Common myeloid progenitor, CD34-positive (primary cell): Measurements from ENCODE around the gene TBXAS1.

ENCODE experiments used
- CTCF ChIA-PET: fragments of 350-600 bp; sonication (Branson Sonifier 250); formaldehyde crosslinking; loops from one replicate; lab custom pipeline; 2021; ENCODE audit warnings: antibody characterized with exemption; lab: Charles Lee
- POLR2A ChIA-PET: fragments of 350-600 bp; sonication (Branson Sonifier 250); formaldehyde crosslinking; loops from one replicate; lab custom pipeline; 2021; ENCODE audit warnings: antibody characterized with exemption; lab: Charles Lee
- DNase-seq, 3 donors: peaks; one replicate each; pipeline versions ENCODE4 v3.0.0 to v3.0.0-alpha.2; 2013
- H3K27ac ChIP-seq, 2 experiments: 1 replicate in 1 of 2; 2 replicates in 1 of 2; pipeline ENCODE4 v1.7.0; 2013; ENCODE audit warnings: inconsistent platforms in 2 of 2, low read length in 2 of 2, mild to moderate bottlenecking in 2 of 2, low read depth in 1 of 2, moderate library complexity in 1 of 2; ENCODE audit not compliant: severe bottlenecking in 2 of 2, insufficient read depth in 1 of 2, poor library complexity in 1 of 2
- H3K27me3 ChIP-seq, 5 experiments: replicated peaks in 2 of 5; 1 replicate in 3 of 5; 2 replicates in 2 of 5; pipeline versions ENCODE4 v1.6.1 to v1.7.0; 2013; ENCODE audit warnings: low read length in 4 of 5, mild to moderate bottlenecking in 2 of 5, moderate library complexity in 2 of 5, inconsistent platforms in 1 of 5; ENCODE audit not compliant: insufficient read depth in 5 of 5, control insufficient read depth in 4 of 5
- H3K36me3 ChIP-seq, 4 experiments: 1 replicate in 2 of 4; 2 replicates in 2 of 4; pipeline versions ENCODE4 v1.6.1 to v1.7.0; 2013; ENCODE audit warnings: low read length in 3 of 4, control low read depth in 1 of 4, mild to moderate bottlenecking in 1 of 4; ENCODE audit not compliant: control insufficient read depth in 4 of 4, insufficient read depth in 4 of 4
- H3K4me1 ChIP-seq, 4 experiments: 1 replicate in 3 of 4; 2 replicates in 1 of 4; pipeline versions ENCODE4 v1.6.1 to v1.7.1; 2013; ENCODE audit warnings: low read length in 3 of 4, mild to moderate bottlenecking in 3 of 4, control low read depth in 1 of 4, inconsistent platforms in 1 of 4, moderate library complexity in 1 of 4; ENCODE audit not compliant: control insufficient read depth in 4 of 4, insufficient read depth in 4 of 4; ENCODE audit errors: control extremely low read depth in 1 of 4
- H3K4me3 ChIP-seq, 7 experiments: 1 replicate in 4 of 7; 2 replicates in 3 of 7; pipeline versions ENCODE4 v1.5.1 to v1.7.0; 2013; ENCODE audit warnings: mild to moderate bottlenecking in 7 of 7, low read length in 6 of 7, moderate library complexity in 6 of 7, inconsistent platforms in 2 of 7, low read depth in 2 of 7, control low read depth in 1 of 7; ENCODE audit not compliant: insufficient read depth in 4 of 7, control insufficient read depth in 1 of 7; ENCODE audit errors: extremely low read depth in 1 of 7
- H3K9me3 ChIP-seq, 5 experiments: 1 replicate in 4 of 5; 2 replicates in 1 of 5; pipeline versions ENCODE4 v1.6.1 to v1.7.1; 2013; ENCODE audit warnings: low read length in 4 of 5, mild to moderate bottlenecking in 2 of 5, inconsistent platforms in 1 of 5, low read depth in 1 of 5, moderate library complexity in 1 of 5; ENCODE audit not compliant: control insufficient read depth in 4 of 5, insufficient read depth in 2 of 5; ENCODE audit errors: control extremely low read depth in 1 of 5
- WGBS: methylation state at CpG from one replicate; pipeline ENCODE4 v1.1.5; 2013; ENCODE audit not compliant: insufficient coverage; 5-methylcytosine and 5-hydroxymethylcytosine counted together

Gene TBXAS1

GRCh38 chr7:139885511-139885910 lies 56.4 kb downstream of the TBXAS1 start:
- H3K27ac ChIP-seq: no peak overlapping the region
- no peak for DNase-seq
- no peaks in the 10 kb centered on the region for H3K27me3 ChIP-seq
- no peaks in the 10 kb centered on the region for H3K9me3 ChIP-seq
- no peak overlapping the region for H3K4me3 ChIP-seq
- POLR2A ChIA-PET: no interaction called here
- peaks cover 5 to 54% (median 37%) of the 10 kb centered on the region in 4 experiments for H3K4me1 ChIP-seq
- H3K36me3 ChIP-seq: peaks cover 3 to 28% (median 13%) of the 10 kb centered on the region in 4 experiments
- CTCF ChIA-PET: interaction anchor here (1.1 to 1.7 kb wide), 2 partner anchors 16 to 30 kb away, joined by 3 to 4 read pairs; no protein-coding TSS in a partner anchor

DNA sequence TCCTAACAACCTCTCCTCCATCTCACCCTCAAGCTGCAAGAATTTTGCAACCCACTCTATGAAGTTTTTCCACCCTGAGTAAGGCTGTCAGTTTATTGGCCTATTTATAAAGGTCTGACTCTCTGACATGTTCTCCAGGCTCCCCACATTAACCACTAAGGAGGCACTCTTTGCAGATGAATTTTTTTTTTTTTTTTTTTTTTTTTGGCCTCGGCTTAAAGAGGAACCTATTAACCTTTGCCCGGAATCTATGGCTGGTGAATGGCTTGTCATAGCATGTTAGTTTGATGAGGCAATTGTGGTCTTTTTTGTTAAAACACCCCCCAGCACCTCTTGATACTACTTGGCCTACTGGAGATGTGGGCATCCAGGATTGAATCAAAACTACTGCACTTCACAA lies 57.1 kb downstream of the TBXAS1 start:
- Histone ChIP-seq H3K9me3 (no peaks in the 10 kb centered on the region), H3K27ac (no peak overlapping the region), H3K27me3 (no peaks in the 10 kb centered on the region), H3K4me1 (peaks cover 5 to 54% (median 37%) of the 10 kb centered on the region in 4 experiments), H3K4me3 (no peak overlapping the region), H3K36me3 (peaks cover 3 to 25% (median 15%) of the 10 kb centered on the region in 4 experiments)
- no CpG with 5 or more reads among the region's 2 CpGs for WGBS
- DNase-seq: peak; percentile 48 to 89 (median 85)
- ChIA-PET POLR2A (no interaction called here), CTCF (interaction anchor here (0.9 to 2.4 kb wide), 5 partner anchors 13 to 114 kb away, joined by 3 to 8 read pairs (median 3); no protein-coding TSS in a partner anchor)

DNA sequence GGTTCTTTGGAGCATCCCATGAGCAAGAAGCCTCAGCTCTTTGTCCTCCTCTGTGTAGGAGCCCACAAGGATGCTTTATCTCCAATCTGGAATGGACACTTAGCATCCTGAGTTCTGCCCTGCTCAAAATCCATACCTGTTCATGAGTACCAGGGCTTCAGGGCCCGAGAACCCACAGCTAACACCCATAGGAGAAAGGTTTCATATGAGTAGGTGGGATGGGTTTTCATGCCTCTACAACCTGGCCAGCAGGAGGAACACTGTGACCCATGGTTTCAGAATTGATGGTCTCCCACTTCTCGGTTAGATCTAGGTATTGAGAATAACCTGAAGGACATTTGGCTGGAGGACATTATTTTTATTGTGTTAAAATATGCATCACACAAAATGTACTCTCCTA lies 57.8 kb downstream of the TBXAS1 start:
- ChIA-PET POLR2A (no interaction called here), CTCF (interaction anchor here (0.9 to 2.4 kb wide), 4 partner anchors 12 to 114 kb away, joined by 3 to 8 read pairs (median 3); no protein-coding TSS in a partner anchor)
- no peak for DNase-seq
- Histone ChIP-seq H3K4me1 (peaks cover 5 to 54% (median 37%) of the 10 kb centered on the region in 4 experiments), H3K36me3 (peaks cover 3 to 21% (median 16%) of the 10 kb centered on the region in 4 experiments), H3K9me3 (no peaks in the 10 kb centered on the region), H3K4me3 (no peak overlapping the region), H3K27ac (no peak overlapping the region), H3K27me3 (no peaks in the 10 kb centered on the region)
- WGBS: no CpG with 5 or more reads among the region's 2 CpGs

DNA sequence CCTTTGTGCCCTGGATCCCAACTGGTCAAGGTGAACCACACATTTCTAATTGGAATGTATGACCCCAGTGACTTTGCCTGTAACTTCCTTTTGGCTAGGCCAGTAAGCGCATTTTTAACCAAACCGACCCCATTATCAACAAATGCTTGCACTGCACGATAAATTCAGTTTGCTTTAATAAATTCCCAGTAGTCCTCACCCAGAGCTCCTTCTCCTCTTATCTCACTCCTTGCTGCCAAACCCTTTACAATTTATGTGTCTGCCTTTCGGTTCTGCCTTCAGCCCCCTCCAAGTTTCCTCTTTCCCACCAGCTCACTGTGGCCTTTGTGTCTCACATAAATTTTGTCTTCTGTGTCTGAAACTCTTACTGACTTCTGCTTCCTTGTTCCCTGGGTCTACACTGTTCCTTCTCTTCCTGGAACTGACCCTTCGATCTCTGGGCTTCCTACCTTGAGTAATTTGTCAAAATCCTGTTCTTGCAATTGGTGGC lies 59.0 kb downstream of the TBXAS1 start:
- ChIA-PET POLR2A (interaction anchor here (0.6 kb wide), 4 partner anchors 33 to 135 kb away, joined by 3 to 4 read pairs (median 3); no protein-coding TSS in a partner anchor), CTCF (interaction anchor here (0.7 to 2.4 kb wide), 5 partner anchors 11 to 113 kb away, joined by 3 to 8 read pairs (median 3); no protein-coding TSS in a partner anchor)
- WGBS: 3% methylated on average over 5 of the region's 5 CpGs
- Histone ChIP-seq H3K27me3 (no peaks in the 10 kb centered on the region), H3K9me3 (no peaks in the 10 kb centered on the region), H3K27ac (peak overlapping the region in 1 of 2 experiments; percentile 69), H3K4me1 (peaks cover 5 to 53% (median 37%) of the 10 kb centered on the region in 4 experiments), H3K36me3 (peaks cover 0 to 16% (median 11%) of the 10 kb centered on the region in 4 experiments), H3K4me3 (no peak overlapping the region)
- peak; percentile 28 to 79 (median 68) for DNase-seq

- no peaks in the 10 kb centered on the region for H3K9me3 ChIP-seq
- peaks cover 0 to 18% (median 11%) of the 10 kb centered on the region in 4 experiments for H3K36me3 ChIP-seq
- ChIA-PET POLR2A (interaction anchor here (0.6 kb wide), 1 partner anchor 121 kb away, joined by 4 read pairs; no protein-coding TSS in a partner anchor), CTCF (interaction anchor here (0.6 to 1.2 kb wide), 3 partner anchors 28 to 146 kb away, joined by 3 to 4 read pairs (median 3); no protein-coding TSS in a partner anchor)
- H3K4me3 ChIP-seq: no peak overlapping the region
- H3K27ac ChIP-seq: no peak overlapping the region
- WGBS: 100% methylated on average over 4 of the region's 5 CpGs
- DNase-seq: no peak
- no peaks in the 10 kb centered on the region for H3K27me3 ChIP-seq
- peaks cover 5 to 48% (median 33%) of the 10 kb centered on the region in 4 experiments for H3K4me1 ChIP-seq
Measured at GRCh38 chr7:139889186-139889871, 60.3 kb downstream of the TBXAS1 start.

GRCh38 chr7:139893461-139893860 lies 64.4 kb downstream of the TBXAS1 start:
- Histone ChIP-seq H3K4me3 (no peak overlapping the region), H3K27me3 (no peaks in the 10 kb centered on the region), H3K9me3 (no peaks in the 10 kb centered on the region), H3K36me3 (peaks cover 0 to 19% (median 15%) of the 10 kb centered on the region in 4 experiments), H3K4me1 (peaks cover 2 to 16% (median 8%) of the 10 kb centered on the region in 4 experiments), H3K27ac (no peak overlapping the region)
- 100% methylated on average over 1 of the region's 1 CpG for WGBS
- ChIA-PET POLR2A (no interaction called here), CTCF (interaction anchor here (1.1 kb wide), 1 partner anchor 10 kb away, joined by 4 read pairs; no protein-coding TSS in a partner anchor)
- DNase-seq: no peak
